GM12878 (cell line): ENCODE measurements around the gene POLR3A. TPM values are rescaled to one million over a fixed set of nuclear protein-coding genes. Genes with fewer than 3 reads are reported as not detected.

Experiments
- CUX1 ChIP-seq: IDR thresholded peaks from 2 replicates; pipeline ENCODE4 v1.6.1; 2012; ENCODE audit warnings: improper control_type of control experiment, low read depth, low read length; ENCODE audit not compliant: insufficient replicate concordance
- JUNB ChIP-seq: IDR thresholded peaks from 2 replicates; pipeline ENCODE4 v1.6.1; 2016; ENCODE audit warnings: antibody characterized with exemption, mild to moderate bottlenecking
- KLF5 ChIP-seq: fragments of 450-650 bp; IDR thresholded peaks from 2 replicates; pipeline ENCODE4 v1.6.1; 2014; ENCODE audit warnings: mild to moderate bottlenecking; ENCODE audit not compliant: partially characterized antibody
- RB1 ChIP-seq: fragments of 450-650 bp; formaldehyde crosslinking; IDR thresholded peaks from 2 replicates; pipeline ENCODE4 v1.6.1; 2017; ENCODE audit warnings: mild to moderate bottlenecking, borderline replicate concordance
- RCOR1 ChIP-seq: conservative IDR thresholded peaks from 2 replicates; pipeline ENCODE4 v1.6.1; 2012; ENCODE audit warnings: low read depth, low read length, improper control_type of control experiment
- RELA ChIP-seq: fragments of 450-650 bp; IDR thresholded peaks from 2 replicates; pipeline ENCODE4 v1.8.0; 2014; ENCODE audit warnings: borderline replicate concordance; ENCODE audit not compliant: partially characterized antibody
- RELB ChIP-seq: fragments of 450-650 bp; IDR thresholded peaks from 2 replicates; pipeline ENCODE4 v1.6.1; 2017; ENCODE audit warnings: low read depth, mild to moderate bottlenecking, moderate library complexity
- SREBF1 ChIP-seq: IDR thresholded peaks from 2 replicates; pipeline ENCODE4 v1.6.1; 2012; ENCODE audit warnings: mild to moderate bottlenecking, low read length
- SUPT20H ChIP-seq: IDR thresholded peaks from 2 replicates; pipeline ENCODE4 v1.6.1; 2011; ENCODE audit warnings: low read depth, mild to moderate bottlenecking, low read length, moderate library complexity, borderline replicate concordance; ENCODE audit not compliant: control insufficient read depth
- ZNF24 ChIP-seq: fragments of 450-650 bp; IDR thresholded peaks from 2 replicates; pipeline ENCODE4 v1.6.1; 2017; ENCODE audit warnings: antibody characterized with exemption, mild to moderate bottlenecking
- polyA plus RNA-seq, 11 experiments: library from polyadenylated mRNA; depleted of rRNA in 4 of 11; unstranded in 6 of 11; stranded (reverse) in 5 of 11; fragments of >200 nt; fragmentation: Nextera tagmentation in 4 of 11; fragmentation: Illumina TruSeq in 1 of 11; extraction: Ambion mirVana in 4 of 11; extraction: Trizol in 1 of 11; gene quantifications; 1 replicate in 1 of 11; 2 replicates in 10 of 11; pipeline versions ENCODE4 v1.2.1 to v1.2.3, GENCODE V29; 2011 to 2016; ENCODE audit warnings: inconsistent platforms in 2 of 11, missing spikeins in 2 of 11, low read depth in 1 of 11
- total RNA-seq, 4 experiments: library from RNA; depleted of rRNA in 3 of 4; stranded (reverse); fragments of >200 nt in 3 of 4; fragmentation: Illumina TruSeq in 1 of 4; extraction: Trizol in 1 of 4; gene quantifications; 2 replicates each; pipeline versions ENCODE4 v1.2.1 to v1.2.3, GENCODE V29; 2013 to 2021

The POLR3A gene
- total and polyA plus RNA-seq, 10 of the 15 experiments (the other 5 are each of a cell fraction or from before 2014, with no cell fraction given): 5.4 to 20.4 (median 14.4) TPM

- TF ChIP-seq CUX1: no peak
- no peak for TF ChIP-seq SUPT20H
- TF ChIP-seq RB1: no peak
- no peak for TF ChIP-seq RELA
- no peak for TF ChIP-seq JUNB
- no peak for TF ChIP-seq SREBF1
- no peak for TF ChIP-seq ZNF24
- no peak for TF ChIP-seq RCOR1
- no peak for TF ChIP-seq RELB
- TF ChIP-seq KLF5: no peak
These were observed 42.5 kb upstream of the POLR3A start (continued) for GRCh38 chr10:78071857-78072179.
